PFSK-1 (cell line): Measurements from ENCODE around the gene CBL.

Experiments
- POLR2AphosphoS5 ChIP-seq: IDR thresholded peaks from 2 replicates; pipeline ENCODE4 v1.6.1; 2012; ENCODE audit warnings: low read depth, mild to moderate bottlenecking, control low read depth, low read length, moderate library complexity
- SIN3A ChIP-seq: IDR thresholded peaks from 2 replicates; pipeline ENCODE4 v1.6.1; 2012; ENCODE audit warnings: mild to moderate bottlenecking, low read length, moderate library complexity, borderline replicate concordance; ENCODE audit not compliant: insufficient read depth

DNA sequence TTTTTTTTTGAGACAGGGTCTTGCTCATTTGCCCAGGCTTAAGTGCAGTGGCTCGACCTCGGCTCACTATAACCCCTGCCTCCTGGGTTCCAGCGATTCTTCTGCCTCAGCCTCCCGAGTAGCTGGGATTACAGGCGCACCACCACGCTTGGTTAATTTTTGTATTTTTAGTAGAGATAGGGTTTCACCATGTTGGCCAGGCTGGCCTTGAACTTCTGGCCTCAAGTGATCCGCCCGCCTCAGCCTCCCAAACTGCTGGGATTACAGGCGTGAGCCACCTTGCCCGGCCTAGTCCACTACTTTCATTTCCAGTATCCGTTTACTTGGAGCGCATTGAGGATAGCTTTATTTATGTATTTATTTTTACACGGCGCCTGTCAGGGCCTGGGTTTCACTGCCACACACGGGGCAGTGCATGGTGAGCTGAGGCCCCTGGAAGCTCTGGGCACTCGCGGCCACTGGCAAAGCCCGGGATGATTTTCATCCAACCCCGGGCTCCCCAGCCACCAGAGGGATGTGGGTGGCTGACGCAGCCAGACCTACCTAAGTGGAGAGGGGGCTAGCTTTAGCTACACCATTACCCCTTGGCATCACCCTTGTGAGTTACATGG is 116.9 kb downstream of the CBL start:
- TF ChIP-seq POLR2AphosphoS5: no peak
- no peak for TF ChIP-seq SIN3A
